Keratinocyte (primary cell): ENCODE results near the gene TCF7. TPM values are rescaled to one million over a fixed set of nuclear protein-coding genes. Genes with fewer than 3 reads are reported as not detected.

Experiments
- DNase-seq: peaks from one replicate; pipeline ENCODE4 v3.0.0-alpha.2; 2011; ENCODE audit warnings: low read depth, missing footprints, low spot score
- FAIRE-seq: peaks from 2 replicates; lab custom pipeline; 2011; peaks lifted over from hg19 to GRCh38; lab: Jason Lieb, UNC
- H2AFZ ChIP-seq: 2 replicates; pipeline ENCODE4 v1.6.0; 2012; ENCODE audit warnings: low read length, control low read depth, inconsistent platforms; ENCODE audit not compliant: control insufficient read depth
- H3K27ac ChIP-seq: 2 replicates; pipeline ENCODE4 v1.5.1; 2011; ENCODE audit warnings: low read length; ENCODE audit not compliant: control insufficient read depth, insufficient read depth
- H3K27me3 ChIP-seq: 3 replicates; pipeline ENCODE4 v1.6.0; 2011; ENCODE audit warnings: low read length; ENCODE audit not compliant: control insufficient read depth, insufficient read depth; ENCODE audit errors: extremely low read depth
- H3K36me3 ChIP-seq, 2 experiments: 2 replicates in 1 of 2; 3 replicates in 1 of 2; pipeline ENCODE4 v1.5.1; 2011; ENCODE audit warnings: low read length in 2 of 2, mild to moderate bottlenecking in 1 of 2; ENCODE audit not compliant: control insufficient read depth in 2 of 2, insufficient read depth in 2 of 2; ENCODE audit errors: extremely low read depth in 1 of 2
- H3K4me1 ChIP-seq: 3 replicates; pipeline ENCODE4 v1.5.1; 2011; ENCODE audit warnings: low read length; ENCODE audit not compliant: control insufficient read depth, insufficient read depth; ENCODE audit errors: extremely low read depth
- H3K4me2 ChIP-seq: 3 replicates; pipeline ENCODE4 v1.6.0; 2011; ENCODE audit warnings: low read depth, low read length; ENCODE audit not compliant: control insufficient read depth, insufficient read depth; ENCODE audit errors: extremely low read depth
- H3K4me3 ChIP-seq, 3 experiments: fragments of 200-600 bp in 1 of 3; sonication (generic) in 1 of 3; 2 replicates in 2 of 3; 3 replicates in 1 of 3; pipeline ENCODE4 v1.5.1; 2011 to 2016; ENCODE audit warnings: low read length in 3 of 3, mild to moderate bottlenecking in 3 of 3, control low read depth in 2 of 3, inconsistent platforms in 1 of 3, low read depth in 1 of 3, mixed read lengths in 1 of 3, mixed run types in 1 of 3, moderate library complexity in 1 of 3; ENCODE audit not compliant: control insufficient read depth in 2 of 3, insufficient read depth in 2 of 3; ENCODE audit errors: extremely low read depth in 1 of 3
- H3K79me2 ChIP-seq: 2 replicates; pipeline ENCODE4 v1.6.0; 2012; ENCODE audit warnings: low read length; ENCODE audit not compliant: control insufficient read depth, insufficient read depth
- H3K9ac ChIP-seq: 3 replicates; pipeline ENCODE4 v1.6.0; 2011; ENCODE audit warnings: low read length; ENCODE audit not compliant: control insufficient read depth, insufficient read depth; ENCODE audit errors: extremely low read depth
- H3K9me1 ChIP-seq: 3 replicates; pipeline ENCODE4 v1.6.0; 2011; ENCODE audit warnings: low read length; ENCODE audit not compliant: control insufficient read depth, insufficient read depth; ENCODE audit errors: extremely low read depth
- H3K9me3 ChIP-seq: 2 replicates; pipeline ENCODE4 v1.5.1; 2012; ENCODE audit warnings: low read depth, low read length; ENCODE audit not compliant: control insufficient read depth
- H4K20me1 ChIP-seq: 3 replicates; pipeline ENCODE4 v1.6.0; 2011; ENCODE audit warnings: low read length; ENCODE audit not compliant: control insufficient read depth, insufficient read depth; ENCODE audit errors: extremely low read depth
- EZH2 ChIP-seq: IDR thresholded peaks from one replicate; pipeline ENCODE4 v1.6.1; 2012; ENCODE audit warnings: inconsistent platforms, mild to moderate bottlenecking, low read length, moderate library complexity
- dilution Hi-C: fragments of 300-500 bp; cut with MboI; formaldehyde crosslinking; loops from one replicate; pipeline ENCODE4 v1.7.0; 2020; ENCODE audit warnings: low sequenced_read_pairs; ENCODE audit not compliant: extremely low pct_ligation_motif_present
- polyA plus RNA-seq, 5 experiments: library from polyadenylated mRNA; depleted of rRNA in 3 of 5; stranded (reverse) in 3 of 5; stranded (forward) in 1 of 5; unstranded in 1 of 5; fragments of >200 nt; gene quantifications; 1 replicate in 1 of 5; 2 replicates in 3 of 5; 3 replicates in 1 of 5; pipeline versions ENCODE4 v1.2.1 to v1.2.3, GENCODE V29; 2011 to 2012; ENCODE audit warnings: missing spikeins in 2 of 5, low read depth in 1 of 5, low replicate concordance in 1 of 5
- TF ChIP-seq, protein P1 (sequence below), 3 experiments: IDR thresholded peaks in 1 of 3; conservative IDR thresholded peaks in 1 of 3; optimal IDR thresholded peaks in 1 of 3; 2 replicates in 2 of 3; 3 replicates in 1 of 3; pipeline versions ENCODE3 to v1.5.1; 2011; ENCODE audit warnings: low read length in 3 of 3, mild to moderate bottlenecking in 3 of 3, moderate library complexity in 2 of 3, control low read depth in 1 of 3, inconsistent platforms in 1 of 3; ENCODE audit not compliant: insufficient read depth in 2 of 3; ENCODE audit errors: extremely low read depth in 1 of 3

The TCF7 gene
- polyA plus RNA-seq, 1 donor (not counting 4 experiments of a cell fraction or from before 2014, with no cell fraction given), result 0.84 TPM

GRCh38 chr5:134083517-134083916 lies 31.0 kb upstream of the TCF7 start:
- no peak overlapping the region for H3K4me3 ChIP-seq
- dilution Hi-C loops, result no loop called here
- H4K20me1 ChIP-seq, result no peaks in the 10 kb centered on the region
- FAIRE-seq, result no peak
- H3K4me2 ChIP-seq, result no peak overlapping the region
- H3K79me2 ChIP-seq, result no peaks in the 10 kb centered on the region
- no peak for TF ChIP-seq EZH2
- TF ChIP-seq, protein P1, sequence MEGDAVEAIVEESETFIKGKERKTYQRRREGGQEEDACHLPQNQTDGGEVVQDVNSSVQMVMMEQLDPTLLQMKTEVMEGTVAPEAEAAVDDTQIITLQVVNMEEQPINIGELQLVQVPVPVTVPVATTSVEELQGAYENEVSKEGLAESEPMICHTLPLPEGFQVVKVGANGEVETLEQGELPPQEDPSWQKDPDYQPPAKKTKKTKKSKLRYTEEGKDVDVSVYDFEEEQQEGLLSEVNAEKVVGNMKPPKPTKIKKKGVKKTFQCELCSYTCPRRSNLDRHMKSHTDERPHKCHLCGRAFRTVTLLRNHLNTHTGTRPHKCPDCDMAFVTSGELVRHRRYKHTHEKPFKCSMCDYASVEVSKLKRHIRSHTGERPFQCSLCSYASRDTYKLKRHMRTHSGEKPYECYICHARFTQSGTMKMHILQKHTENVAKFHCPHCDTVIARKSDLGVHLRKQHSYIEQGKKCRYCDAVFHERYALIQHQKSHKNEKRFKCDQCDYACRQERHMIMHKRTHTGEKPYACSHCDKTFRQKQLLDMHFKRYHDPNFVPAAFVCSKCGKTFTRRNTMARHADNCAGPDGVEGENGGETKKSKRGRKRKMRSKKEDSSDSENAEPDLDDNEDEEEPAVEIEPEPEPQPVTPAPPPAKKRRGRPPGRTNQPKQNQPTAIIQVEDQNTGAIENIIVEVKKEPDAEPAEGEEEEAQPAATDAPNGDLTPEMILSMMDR (optimal IDR thresholded peaks at IDR 0.05 in 1 of 3, IDR thresholded peaks at IDR 0.05 in 1 of 3, conservative IDR thresholded peaks at IDR 0.05 in 1 of 3; ENCODE audit: extremely low read depth in 1 of 3, insufficient read depth in 2 of 3, low read length in 3 of 3), result no peak
- H3K9me3 ChIP-seq, result no peaks in the 10 kb centered on the region
- H3K9me1 ChIP-seq, result no peaks in the 10 kb centered on the region
- no peak for DNase-seq
- no peaks in the 10 kb centered on the region for H3K36me3 ChIP-seq
- H2AFZ ChIP-seq, result no peak overlapping the region
- H3K9ac ChIP-seq, result no peak overlapping the region
- no peaks in the 10 kb centered on the region for H3K4me1 ChIP-seq
- no peak overlapping the region for H3K27ac ChIP-seq
- no peaks in the 10 kb centered on the region for H3K27me3 ChIP-seq

DNA sequence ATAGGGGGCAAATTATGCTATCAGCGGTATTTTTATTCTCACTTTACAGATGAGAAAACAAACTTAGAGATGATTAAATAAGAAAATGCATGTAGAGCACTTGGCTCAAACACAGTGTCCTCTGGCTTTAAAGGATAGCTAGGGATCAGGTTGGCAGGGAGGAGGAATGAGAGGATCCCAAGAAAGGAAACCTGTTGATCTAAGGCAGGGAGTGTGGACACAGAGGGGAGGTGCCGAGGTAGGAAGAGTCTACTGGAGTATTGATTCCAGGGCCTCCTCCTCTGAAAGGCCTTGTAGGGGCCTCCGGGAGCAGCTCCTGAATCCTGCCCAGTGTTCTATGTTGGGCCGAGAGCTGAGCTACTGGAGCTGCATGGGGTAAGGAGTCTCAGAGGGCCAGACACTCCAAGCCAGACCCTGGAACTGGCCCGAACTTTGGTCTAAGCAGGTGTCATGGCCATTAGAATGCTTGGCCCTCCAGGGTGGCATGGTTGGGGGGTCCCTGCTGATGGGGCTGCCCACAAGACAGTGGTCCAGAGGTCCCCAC lies 30.4 kb upstream of the TCF7 start:
- FAIRE-seq (no peak), DNase-seq (no peak)
- Histone ChIP-seq H3K4me3 (no peak overlapping the region), H3K4me2 (no peak overlapping the region), H3K27ac (no peak overlapping the region), H4K20me1 (no peaks in the 10 kb centered on the region), H2AFZ (no peak overlapping the region), H3K27me3 (no peaks in the 10 kb centered on the region), H3K4me1 (no peaks in the 10 kb centered on the region), H3K9me3 (no peaks in the 10 kb centered on the region), H3K9me1 (no peaks in the 10 kb centered on the region), H3K79me2 (no peaks in the 10 kb centered on the region), H3K9ac (no peak overlapping the region), H3K36me3 (no peaks in the 10 kb centered on the region)
- dilution Hi-C loops, result no loop called here
- TF ChIP-seq EZH2, result no peak

- Histone ChIP-seq H3K4me2 (no peak overlapping the region), H3K27ac (no peak overlapping the region), H3K9ac (no peak overlapping the region), H2AFZ (no peak overlapping the region), H3K9me1 (no peaks in the 10 kb centered on the region), H3K4me1 (no peaks in the 10 kb centered on the region), H3K4me3 (no peak overlapping the region), H4K20me1 (no peaks in the 10 kb centered on the region), H3K9me3 (no peaks in the 10 kb centered on the region), H3K27me3 (no peaks in the 10 kb centered on the region), H3K79me2 (no peaks in the 10 kb centered on the region), H3K36me3 (no peaks in the 10 kb centered on the region)
- TF ChIP-seq EZH2, result no peak
- TF ChIP-seq, protein P1 (optimal IDR thresholded peaks at IDR 0.05 in 1 of 3, IDR thresholded peaks at IDR 0.05 in 1 of 3, conservative IDR thresholded peaks at IDR 0.05 in 1 of 3; ENCODE audit: extremely low read depth in 1 of 3, insufficient read depth in 2 of 3, low read length in 3 of 3), result no peak
- FAIRE-seq, result no peak
- no peak for DNase-seq
- dilution Hi-C loops, result no loop called here
Observed at GRCh38 chr5:134084570-134084969, 29.9 kb upstream of the TCF7 start.
